Stimulated activated memory B cell treated with anti-CD40 and anti-IgM and Interleukin-4, amounts not matched to agents 10 μg/mL and 1 μg/mL and 100 μg/mL, for 72 hours (primary cell): Measurements from ENCODE around the gene ZNF513.
A peak's percentile ranks its signal among the peaks of the same experiment; 100 is the strongest.
"Not testable (repeated sequence)": the region's sequence is repeated elsewhere in the genome, so short reads cannot be mapped to it uniquely, and the experiment has no call there.

ENCODE experiments used
- ATAC-seq: fragments of 150-1000 bp; cut with Tn5 transposase; 2 replicates; pipeline ENCODE4 v1.10.0; 2021
- H3K27ac Mint-ChIP-seq: one replicate; pipeline ENCODE4 v1.8.0; 2022; ENCODE audit warnings: mild to moderate bottlenecking, mixed read lengths
- H3K27me3 Mint-ChIP-seq: one replicate; pipeline ENCODE4 v1.8.0; 2022; ENCODE audit warnings: mixed read lengths
- H3K36me3 Mint-ChIP-seq: one replicate; pipeline ENCODE4 v1.8.0; 2022; ENCODE audit warnings: mixed read lengths
- H3K4me1 Mint-ChIP-seq: one replicate; pipeline ENCODE4 v1.8.0; 2022; ENCODE audit warnings: mixed read lengths
- H3K4me3 Mint-ChIP-seq: one replicate; pipeline ENCODE4 v1.8.0; 2022; ENCODE audit warnings: mild to moderate bottlenecking, moderate library complexity, mixed read lengths
- H3K9me3 Mint-ChIP-seq: one replicate; pipeline ENCODE4 v1.8.0; 2022; ENCODE audit warnings: mixed read lengths

Gene ZNF513

DNA sequence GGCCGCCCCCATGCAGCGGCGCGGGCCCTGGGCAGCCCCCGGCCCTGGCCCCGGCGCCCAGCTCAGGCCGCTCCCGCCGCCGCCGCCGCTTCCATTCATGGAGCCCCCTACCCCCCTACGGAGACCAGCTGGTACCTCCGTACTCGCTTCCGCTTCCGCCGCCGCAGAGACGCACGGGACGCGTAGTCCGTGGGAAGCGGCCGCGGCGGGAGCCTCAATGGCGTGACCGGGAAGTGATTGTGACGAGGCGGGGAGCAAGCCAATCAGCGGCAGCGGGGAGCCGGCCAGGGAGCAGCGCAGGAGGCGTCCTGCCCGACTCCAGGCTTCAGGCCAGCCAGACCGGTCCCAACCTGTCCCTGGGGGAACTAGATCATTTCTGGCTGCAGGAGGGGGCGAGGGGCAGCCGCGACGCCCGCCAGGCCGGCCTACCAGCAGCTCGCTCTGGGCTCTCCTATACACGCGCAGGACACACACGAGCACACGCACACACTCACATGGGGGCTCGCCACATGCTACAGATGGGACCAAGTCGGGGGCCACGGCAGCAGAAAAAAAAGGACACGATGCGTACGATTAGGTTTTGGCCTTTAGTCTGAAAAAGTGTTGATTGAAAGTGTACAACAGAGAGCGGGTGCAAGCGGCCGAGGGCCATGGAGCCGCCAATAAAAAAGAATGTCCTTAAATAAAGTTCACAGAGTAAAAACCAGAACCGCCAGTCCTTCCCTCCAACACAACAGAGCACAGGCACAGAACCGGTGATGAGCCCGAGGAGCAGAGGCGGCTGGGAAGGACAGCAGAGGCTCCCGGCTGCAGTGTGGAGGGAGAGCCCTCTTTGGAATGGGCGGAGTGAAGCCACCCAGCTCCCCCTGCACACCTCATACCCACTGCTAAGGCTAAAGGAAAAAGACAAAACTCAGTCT, at the start of gene ZNF513:
TSS of gene ZNF513 (minus strand) at position 109 of the 920 bp plus-strand sequence. CDS start 208 bp downstream, outside the sequence.
- Mint-ChIP-seq H3K27me3 (no peaks in the 10 kb centered on the region), H3K9me3 (no peaks in the 10 kb centered on the region), H3K4me3 (peak within 1 kb of the TSS; percentile 81), H3K36me3 (peaks cover 62% of the 10 kb centered on the region), H3K27ac (peak within 1 kb of the TSS; percentile 96), H3K4me1 (peaks cover 47% of the 10 kb centered on the region)
- ATAC-seq = peak; percentile 96

DNA sequence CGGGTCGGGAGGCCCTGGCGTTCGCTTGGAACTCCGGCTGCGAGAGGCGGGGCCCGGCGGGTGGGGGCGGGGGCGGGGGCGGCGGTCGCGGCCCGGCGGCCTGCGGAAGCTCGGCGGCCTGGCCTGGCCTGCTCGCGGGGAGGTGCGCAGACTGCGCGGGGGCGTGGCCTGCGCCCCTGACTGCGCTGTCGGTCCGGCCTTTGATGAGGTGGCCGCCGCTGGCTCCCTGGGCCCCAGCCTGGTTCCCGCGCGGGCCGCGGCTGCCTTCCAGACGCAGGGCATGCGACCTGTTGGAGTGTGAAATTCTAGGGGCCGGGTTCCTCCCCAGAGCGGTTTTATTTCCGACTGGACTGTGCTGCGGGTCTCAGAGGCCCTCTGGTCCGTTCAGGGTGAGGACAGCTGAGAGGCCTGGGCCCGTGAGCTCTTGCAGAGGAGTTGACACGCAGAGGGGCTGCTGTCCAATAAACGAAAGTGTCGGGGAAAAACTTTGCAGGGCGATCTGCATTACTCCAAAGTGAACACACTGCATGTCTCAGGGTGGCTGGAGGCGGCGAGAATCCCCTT, 48.5 kb upstream of the ZNF513 start:
- H3K4me3 Mint-ChIP-seq = peak overlapping the region; percentile 100
- peaks cover 41% of the 10 kb centered on the region for H3K4me1 Mint-ChIP-seq
- H3K9me3 Mint-ChIP-seq = no peaks in the 10 kb centered on the region
- H3K27me3 Mint-ChIP-seq = no peaks in the 10 kb centered on the region
- H3K27ac Mint-ChIP-seq = peak overlapping the region; percentile 99
- peak; percentile 92 for ATAC-seq
- H3K36me3 Mint-ChIP-seq = peaks cover 12% of the 10 kb centered on the region

GRCh38 chr2:27428213-27428977, 47.9 kb upstream of the ZNF513 start, which contains the start of gene NRBP1:
TSS of gene NRBP1 (plus strand) at chr2:27428631. CDS start at chr2:27433274, 4,643 bp downstream.
- Mint-ChIP-seq H3K27ac (peak within 1 kb of the TSS; percentile 99), H3K4me1 (peaks cover 39% of the 10 kb centered on the region)
- peak; percentile 98 for ATAC-seq

DNA sequence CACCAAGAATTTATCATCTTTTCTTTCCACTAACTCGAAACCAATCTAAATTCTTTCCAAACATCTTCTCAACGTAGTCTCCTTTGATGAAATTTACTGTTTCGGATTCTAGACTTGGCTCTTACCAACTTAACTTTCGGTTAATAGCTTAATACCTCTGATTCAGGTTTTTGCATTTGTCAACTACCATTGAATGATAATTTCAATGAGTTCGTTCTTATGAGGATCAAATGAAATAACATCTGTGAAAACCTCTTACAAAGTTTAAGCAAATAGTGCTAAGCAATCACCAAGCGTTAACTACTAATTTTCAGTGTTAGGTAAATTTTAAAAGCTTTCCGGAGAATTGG, 47.3 kb upstream of the ZNF513 start:
- no peaks in the 10 kb centered on the region for H3K36me3 Mint-ChIP-seq
- ATAC-seq = no peak
- peaks cover 34% of the 10 kb centered on the region for H3K4me1 Mint-ChIP-seq
- H3K9me3 Mint-ChIP-seq = no peaks in the 10 kb centered on the region
- H3K27ac Mint-ChIP-seq = peak overlapping the region; percentile 99
- H3K4me3 Mint-ChIP-seq = peak overlapping the region; percentile 100
- no peaks in the 10 kb centered on the region for H3K27me3 Mint-ChIP-seq

More at GRCh38 chr2:27428213-27428977, 47.9 kb upstream of the ZNF513 start, which contains the start of gene NRBP1:
- H3K4me3 Mint-ChIP-seq = peak within 1 kb of the TSS; percentile 100
- H3K9me3 Mint-ChIP-seq = no peaks in the 10 kb centered on the region
- H3K36me3 Mint-ChIP-seq = peaks cover 5% of the 10 kb centered on the region
- H3K27me3 Mint-ChIP-seq = no peaks in the 10 kb centered on the region

DNA sequence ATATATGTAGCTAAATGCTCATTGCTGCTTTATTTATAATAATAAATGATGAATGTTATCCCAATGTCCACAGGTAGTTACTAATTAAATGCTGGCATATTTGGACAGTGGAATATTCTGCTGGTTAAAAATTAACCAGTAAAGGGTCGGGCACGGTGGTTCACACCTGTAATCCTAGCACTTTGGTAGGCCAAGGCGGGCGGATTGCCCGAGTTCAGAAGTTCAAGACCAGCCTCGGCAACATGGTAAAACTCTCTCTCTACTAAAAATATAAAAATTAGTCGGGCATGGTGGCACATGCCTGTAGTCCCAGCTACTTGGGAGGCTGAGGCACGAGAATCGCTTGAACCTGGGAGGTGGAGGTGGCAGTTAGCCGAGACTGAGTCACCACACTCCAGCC, 44.5 kb upstream of the ZNF513 start:
- ATAC-seq, H3K4me3 Mint-ChIP-seq, H3K36me3 Mint-ChIP-seq, H3K27ac Mint-ChIP-seq, H3K9me3 Mint-ChIP-seq, H3K27me3 Mint-ChIP-seq: not testable (repeated sequence)
- H3K4me1 Mint-ChIP-seq = peaks cover 21% of the 10 kb centered on the region

GRCh38 chr2:27422958-27423357, 42.4 kb upstream of the ZNF513 start:
- H3K4me3 Mint-ChIP-seq = no peak overlapping the region
- H3K4me1 Mint-ChIP-seq = peaks cover 6% of the 10 kb centered on the region
- no peaks in the 10 kb centered on the region for H3K9me3 Mint-ChIP-seq
- H3K27ac Mint-ChIP-seq = no peak overlapping the region
- H3K36me3 Mint-ChIP-seq = no peaks in the 10 kb centered on the region
- ATAC-seq = no peak
- no peaks in the 10 kb centered on the region for H3K27me3 Mint-ChIP-seq

- no peak for ATAC-seq
- H3K27ac Mint-ChIP-seq = no peak overlapping the region
- H3K4me1 Mint-ChIP-seq = no peaks in the 10 kb centered on the region
Observed at GRCh38 chr2:27421660-27422250, 41.2 kb upstream of the ZNF513 start.

DNA sequence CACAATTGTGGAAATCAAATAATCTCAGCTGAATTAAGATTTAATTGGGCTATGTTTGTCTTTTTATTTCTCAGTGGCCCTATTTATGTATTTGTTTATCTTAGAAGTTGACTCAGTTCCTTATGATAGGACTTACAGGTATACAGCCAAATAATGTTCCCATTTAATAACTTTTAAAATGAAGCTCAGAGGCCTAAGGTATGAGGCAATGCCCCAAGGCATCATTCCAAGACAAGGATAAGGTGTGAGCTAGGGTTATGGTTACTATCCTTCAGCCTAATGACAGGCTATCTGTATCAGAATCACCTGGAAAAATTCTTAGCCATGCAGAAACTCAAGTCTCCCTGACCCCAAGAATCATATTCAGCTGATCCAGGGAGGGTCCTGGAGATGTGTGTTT, 40.5 kb upstream of the ZNF513 start:
- no peaks in the 10 kb centered on the region for H3K4me1 Mint-ChIP-seq
- no peaks in the 10 kb centered on the region for H3K36me3 Mint-ChIP-seq
- H3K4me3 Mint-ChIP-seq = no peak overlapping the region
- no peaks in the 10 kb centered on the region for H3K27me3 Mint-ChIP-seq
- H3K9me3 Mint-ChIP-seq = no peaks in the 10 kb centered on the region
- H3K27ac Mint-ChIP-seq = no peak overlapping the region
- ATAC-seq = no peak

More at GRCh38 chr2:27421660-27422250, 41.2 kb upstream of the ZNF513 start:
- Mint-ChIP-seq H3K9me3 (no peaks in the 10 kb centered on the region), H3K27me3 (no peaks in the 10 kb centered on the region), H3K36me3 (no peaks in the 10 kb centered on the region), H3K4me3 (no peak overlapping the region)

DNA sequence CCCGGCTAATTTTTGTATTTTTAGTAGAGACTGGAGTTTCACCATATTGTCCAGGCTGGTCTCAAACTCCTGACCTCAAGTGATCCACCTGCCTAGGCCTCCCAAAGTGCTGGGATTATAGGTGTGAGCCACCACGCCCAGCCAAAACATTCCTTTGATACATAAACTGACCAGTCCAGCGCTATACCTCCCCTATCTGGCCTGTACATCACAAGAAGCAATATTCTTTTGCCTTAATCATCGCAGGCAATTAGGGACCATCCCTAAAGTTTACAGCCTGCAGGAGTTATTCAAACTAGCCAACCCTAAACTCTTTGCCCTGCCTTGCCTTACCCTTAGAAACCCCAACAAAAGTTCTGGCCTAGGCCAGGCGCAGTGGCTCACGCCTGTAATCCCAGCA, 35.6 kb upstream of the ZNF513 start:
- Mint-ChIP-seq H3K9me3 (peaks cover 3% of the 10 kb centered on the region), H3K4me1 (no peaks in the 10 kb centered on the region), H3K27ac (no peak overlapping the region), H3K4me3 (no peak overlapping the region), H3K36me3 (no peaks in the 10 kb centered on the region), H3K27me3 (peaks cover 10% of the 10 kb centered on the region)
- no peak for ATAC-seq

- H3K27me3 Mint-ChIP-seq = peaks cover 10% of the 10 kb centered on the region
- H3K27ac Mint-ChIP-seq = no peak overlapping the region
- no peaks in the 10 kb centered on the region for H3K36me3 Mint-ChIP-seq
- peaks cover 18% of the 10 kb centered on the region for H3K4me1 Mint-ChIP-seq
- H3K4me3 Mint-ChIP-seq = no peak overlapping the region
- no peak for ATAC-seq
- peaks cover 3% of the 10 kb centered on the region for H3K9me3 Mint-ChIP-seq
Observed at GRCh38 chr2:27412419-27413152, 32.1 kb upstream of the ZNF513 start.

DNA sequence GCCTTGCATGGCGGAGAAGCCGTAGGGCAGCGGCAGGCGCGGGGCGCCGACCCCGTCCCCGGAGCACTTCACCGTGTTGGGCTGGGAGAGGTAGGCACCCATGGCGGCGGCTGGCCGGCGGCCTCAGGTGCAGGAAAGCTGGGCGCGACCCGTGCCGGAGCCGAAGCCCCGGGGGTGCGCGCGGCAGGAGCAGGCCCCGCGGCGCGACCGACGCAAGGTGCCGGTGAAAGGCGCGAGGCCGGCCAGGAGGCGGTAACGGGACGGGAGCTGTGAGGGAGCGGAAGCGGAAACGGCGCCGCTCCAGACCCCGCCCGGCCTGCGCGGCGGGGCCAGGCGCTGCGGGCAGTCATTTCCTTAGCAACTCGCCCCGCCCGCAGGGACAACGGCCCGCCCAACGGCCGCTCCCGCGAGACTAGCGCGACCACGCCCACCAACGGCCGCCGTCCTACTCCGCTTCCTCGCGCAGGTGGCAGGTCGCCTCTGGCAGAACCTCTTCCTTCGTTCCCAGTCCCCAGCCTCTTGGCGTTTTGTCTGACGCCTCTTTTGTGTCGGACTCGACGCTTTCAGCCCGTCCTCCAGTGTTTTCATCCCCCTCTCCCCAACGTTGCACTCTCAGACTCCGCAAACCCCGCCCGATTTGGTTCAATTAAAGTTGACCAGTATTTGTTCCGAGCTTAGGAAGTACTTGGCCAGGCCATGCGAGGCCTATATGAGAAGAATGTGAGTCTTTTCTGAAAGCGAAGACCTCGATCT, 29.0 kb upstream of the ZNF513 start, which contains the start of gene PPM1G:
TSS of gene PPM1G (minus strand) at position 271 of the 753 bp plus-strand sequence. CDS start at position 102, 169 bp downstream.
- peaks cover 3% of the 10 kb centered on the region for H3K9me3 Mint-ChIP-seq
- H3K27ac Mint-ChIP-seq = peak within 1 kb of the TSS; percentile 75
- ATAC-seq = peak; percentile 99
- H3K4me1 Mint-ChIP-seq = peaks cover 33% of the 10 kb centered on the region
- H3K36me3 Mint-ChIP-seq = peaks cover 6% of the 10 kb centered on the region
- H3K27me3 Mint-ChIP-seq = peaks cover 10% of the 10 kb centered on the region
- peak within 1 kb of the TSS; percentile 86 for H3K4me3 Mint-ChIP-seq

- peaks cover 3% of the 10 kb centered on the region for H3K9me3 Mint-ChIP-seq
- H3K36me3 Mint-ChIP-seq = peaks cover 6% of the 10 kb centered on the region
- peaks cover 33% of the 10 kb centered on the region for H3K4me1 Mint-ChIP-seq
- H3K27ac Mint-ChIP-seq = peak overlapping the region; percentile 75
- ATAC-seq = peak; percentile 54
- H3K27me3 Mint-ChIP-seq = peaks cover 10% of the 10 kb centered on the region
- H3K4me3 Mint-ChIP-seq = peak overlapping the region; percentile 86
Observed at GRCh38 chr2:27408601-27409320, 28.2 kb upstream of the ZNF513 start.

GRCh38 chr2:27407798-27408491, 27.4 kb upstream of the ZNF513 start:
- no peak for ATAC-seq
- Mint-ChIP-seq H3K27me3 (peaks cover 10% of the 10 kb centered on the region), H3K36me3 (peaks cover 6% of the 10 kb centered on the region), H3K27ac (peak overlapping the region; percentile 75), H3K4me1 (peaks cover 33% of the 10 kb centered on the region), H3K9me3 (peaks cover 3% of the 10 kb centered on the region), H3K4me3 (peak overlapping the region; percentile 86)
